HL-60 (cell line): ENCODE data around the gene SPATS2L.

Source experiments
- CTCF ChIP-seq: IDR thresholded peaks from one replicate; pipeline ENCODE4 v1.5.1; 2011; ENCODE audit warnings: low read length, control low read depth, inconsistent platforms; ENCODE audit not compliant: insufficient read depth
- GABPA ChIP-seq: IDR thresholded peaks from 2 replicates; pipeline ENCODE4 v1.6.1; 2012; ENCODE audit warnings: low read depth
- POLR2AphosphoS5 ChIP-seq: IDR thresholded peaks from 2 replicates; pipeline ENCODE4 v1.6.1; 2012; ENCODE audit warnings: low read depth
- SPI1 ChIP-seq: IDR thresholded peaks from 2 replicates; pipeline ENCODE4 v1.6.1; 2012; ENCODE audit warnings: low read depth, mild to moderate bottlenecking, borderline replicate concordance
- TF ChIP-seq, protein P1 (sequence below): IDR thresholded peaks from 2 replicates; pipeline ENCODE4 v1.6.1; 2012; ENCODE audit warnings: low read depth; ENCODE audit not compliant: insufficient replicate concordance

DNA sequence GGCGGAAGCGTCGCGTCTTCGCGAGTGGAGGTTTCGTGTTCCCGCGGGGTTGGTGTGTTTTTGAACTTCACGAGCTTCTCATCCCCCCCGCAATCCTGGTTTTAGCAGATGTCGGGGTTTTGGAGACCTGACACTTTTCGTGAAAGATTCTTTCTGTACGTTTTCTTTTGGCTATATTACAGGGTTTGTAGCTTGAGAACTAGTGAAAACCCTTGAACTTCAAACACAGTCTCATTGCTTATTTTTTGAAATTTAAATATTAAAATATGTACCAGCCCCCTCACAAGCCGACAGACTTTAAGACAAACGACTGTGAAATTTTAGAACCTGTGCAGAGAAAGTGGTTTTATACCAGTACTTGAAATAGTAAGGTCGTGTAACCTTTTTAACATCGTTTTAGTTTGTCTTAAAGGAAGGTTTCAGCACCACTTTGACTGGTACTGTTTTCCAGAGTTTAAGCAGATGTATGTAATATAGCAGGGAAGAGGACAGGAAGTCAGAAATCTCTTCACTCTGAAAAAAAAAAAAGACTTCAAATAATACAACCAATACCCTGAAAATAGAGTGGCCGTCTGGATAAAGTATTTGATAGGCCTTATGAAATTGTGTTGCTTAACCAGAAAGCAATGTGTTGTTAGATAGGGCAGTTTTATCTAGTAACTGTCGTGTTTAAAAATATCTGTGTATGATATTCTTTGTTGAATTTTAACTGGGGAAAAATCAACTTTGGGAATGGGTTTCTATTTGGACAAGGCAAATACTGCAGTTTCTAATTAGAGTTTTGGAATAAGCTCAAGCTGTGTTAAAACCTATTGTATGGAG is 1.4 kb downstream of the SPATS2L start:
- TF ChIP-seq CTCF (no peak), POLR2AphosphoS5 (no peak), SPI1 (no peak), GABPA (no peak)
- TF ChIP-seq, protein P1, sequence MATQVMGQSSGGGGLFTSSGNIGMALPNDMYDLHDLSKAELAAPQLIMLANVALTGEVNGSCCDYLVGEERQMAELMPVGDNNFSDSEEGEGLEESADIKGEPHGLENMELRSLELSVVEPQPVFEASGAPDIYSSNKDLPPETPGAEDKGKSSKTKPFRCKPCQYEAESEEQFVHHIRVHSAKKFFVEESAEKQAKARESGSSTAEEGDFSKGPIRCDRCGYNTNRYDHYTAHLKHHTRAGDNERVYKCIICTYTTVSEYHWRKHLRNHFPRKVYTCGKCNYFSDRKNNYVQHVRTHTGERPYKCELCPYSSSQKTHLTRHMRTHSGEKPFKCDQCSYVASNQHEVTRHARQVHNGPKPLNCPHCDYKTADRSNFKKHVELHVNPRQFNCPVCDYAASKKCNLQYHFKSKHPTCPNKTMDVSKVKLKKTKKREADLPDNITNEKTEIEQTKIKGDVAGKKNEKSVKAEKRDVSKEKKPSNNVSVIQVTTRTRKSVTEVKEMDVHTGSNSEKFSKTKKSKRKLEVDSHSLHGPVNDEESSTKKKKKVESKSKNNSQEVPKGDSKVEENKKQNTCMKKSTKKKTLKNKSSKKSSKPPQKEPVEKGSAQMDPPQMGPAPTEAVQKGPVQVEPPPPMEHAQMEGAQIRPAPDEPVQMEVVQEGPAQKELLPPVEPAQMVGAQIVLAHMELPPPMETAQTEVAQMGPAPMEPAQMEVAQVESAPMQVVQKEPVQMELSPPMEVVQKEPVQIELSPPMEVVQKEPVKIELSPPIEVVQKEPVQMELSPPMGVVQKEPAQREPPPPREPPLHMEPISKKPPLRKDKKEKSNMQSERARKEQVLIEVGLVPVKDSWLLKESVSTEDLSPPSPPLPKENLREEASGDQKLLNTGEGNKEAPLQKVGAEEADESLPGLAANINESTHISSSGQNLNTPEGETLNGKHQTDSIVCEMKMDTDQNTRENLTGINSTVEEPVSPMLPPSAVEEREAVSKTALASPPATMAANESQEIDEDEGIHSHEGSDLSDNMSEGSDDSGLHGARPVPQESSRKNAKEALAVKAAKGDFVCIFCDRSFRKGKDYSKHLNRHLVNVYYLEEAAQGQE, result no peak
